SU-DHL-6 (cell line): ENCODE results near the gene YPEL1.

ENCODE experiments used
- EZH2phosphoT487 ChIP-seq: fragments of 200-600 bp; sonication (generic), shearing (Covaris generic); conservative IDR thresholded peaks from 2 replicates; pipeline ENCODE4 v1.6.1; 2018; ENCODE audit warnings: mild to moderate bottlenecking, antibody characterized with exemption, low read length, moderate library complexity, mixed read lengths
- TF ChIP-seq, protein P1 (sequence below): fragments of 200-600 bp; sonication (generic); IDR thresholded peaks from one replicate; pipeline ENCODE4 v1.5.1; 2017; ENCODE audit warnings: antibody characterized with exemption, mild to moderate bottlenecking, low read length, moderate library complexity; ENCODE audit not compliant: insufficient read depth, poor library complexity, severe bottlenecking

DNA sequence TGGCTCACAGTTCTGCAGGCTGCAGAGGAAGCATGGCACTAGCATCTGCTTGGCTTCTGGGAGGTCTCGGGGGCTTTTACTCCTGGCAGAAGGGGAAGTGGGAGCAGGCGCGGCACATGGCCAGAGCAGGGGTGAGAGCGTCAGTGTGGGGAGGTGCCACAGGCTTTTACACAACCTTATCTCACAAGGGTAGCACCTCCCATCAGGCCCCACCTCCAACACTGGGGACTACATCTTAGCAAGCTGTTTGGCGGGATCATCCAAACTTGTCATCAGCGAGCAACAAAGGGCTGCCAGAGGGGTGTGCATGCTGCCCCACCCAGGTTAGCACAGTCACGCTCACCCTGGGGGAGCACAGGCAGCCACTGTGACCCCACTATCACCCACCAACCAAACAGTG, 18.9 kb upstream of the YPEL1 start:
- TF ChIP-seq, protein P1, sequence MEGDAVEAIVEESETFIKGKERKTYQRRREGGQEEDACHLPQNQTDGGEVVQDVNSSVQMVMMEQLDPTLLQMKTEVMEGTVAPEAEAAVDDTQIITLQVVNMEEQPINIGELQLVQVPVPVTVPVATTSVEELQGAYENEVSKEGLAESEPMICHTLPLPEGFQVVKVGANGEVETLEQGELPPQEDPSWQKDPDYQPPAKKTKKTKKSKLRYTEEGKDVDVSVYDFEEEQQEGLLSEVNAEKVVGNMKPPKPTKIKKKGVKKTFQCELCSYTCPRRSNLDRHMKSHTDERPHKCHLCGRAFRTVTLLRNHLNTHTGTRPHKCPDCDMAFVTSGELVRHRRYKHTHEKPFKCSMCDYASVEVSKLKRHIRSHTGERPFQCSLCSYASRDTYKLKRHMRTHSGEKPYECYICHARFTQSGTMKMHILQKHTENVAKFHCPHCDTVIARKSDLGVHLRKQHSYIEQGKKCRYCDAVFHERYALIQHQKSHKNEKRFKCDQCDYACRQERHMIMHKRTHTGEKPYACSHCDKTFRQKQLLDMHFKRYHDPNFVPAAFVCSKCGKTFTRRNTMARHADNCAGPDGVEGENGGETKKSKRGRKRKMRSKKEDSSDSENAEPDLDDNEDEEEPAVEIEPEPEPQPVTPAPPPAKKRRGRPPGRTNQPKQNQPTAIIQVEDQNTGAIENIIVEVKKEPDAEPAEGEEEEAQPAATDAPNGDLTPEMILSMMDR: no peak
- TF ChIP-seq EZH2phosphoT487: no peak
